Smooth muscle cell (in vitro differentiated cells): ENCODE results near the gene OTUD7B. TPM values are rescaled to one million over a fixed set of nuclear protein-coding genes. Genes with fewer than 3 reads are reported as not detected.

ENCODE experiments used
- DNase-seq: peaks from one replicate; lab custom pipeline; 2025; ENCODE audit not compliant: unreplicated experiment; lab: John Stamatoyannopoulos, UW
- H2AFZ ChIP-seq: fragments of 200-600 bp; sonication (generic); 2 replicates; pipeline ENCODE4 v1.6.0; 2016; ENCODE audit warnings: antibody characterized with exemption, low read depth, mild to moderate bottlenecking
- H3F3A ChIP-seq: fragments of 200-600 bp; sonication (generic); 2 replicates; pipeline ENCODE4 v1.6.0; 2017; ENCODE audit warnings: antibody characterized with exemption, low read depth
- H3K27ac ChIP-seq: fragments of 200-600 bp; sonication (generic); 2 replicates; pipeline ENCODE4 v1.5.1; 2016; ENCODE audit warnings: low read depth, mild to moderate bottlenecking
- H3K27me3 ChIP-seq: fragments of 200-600 bp; sonication (generic); 2 replicates; pipeline ENCODE4 v1.6.1; 2016; ENCODE audit warnings: low read depth, mild to moderate bottlenecking
- H3K36me3 ChIP-seq: fragments of 200-600 bp; sonication (generic); 2 replicates; pipeline ENCODE4 v1.5.1; 2016; ENCODE audit warnings: low read depth
- H3K4me1 ChIP-seq: fragments of 200-600 bp; sonication (generic); 2 replicates; pipeline ENCODE4 v1.5.1; 2016; ENCODE audit warnings: low read depth
- H3K4me2 ChIP-seq: fragments of 200-600 bp; sonication (generic); 2 replicates; pipeline ENCODE4 v1.6.0; 2016; ENCODE audit warnings: mild to moderate bottlenecking
- H3K4me3 ChIP-seq: fragments of 200-600 bp; sonication (generic); 2 replicates; pipeline ENCODE4 v1.5.1; 2016; ENCODE audit warnings: mild to moderate bottlenecking
- H3K79me2 ChIP-seq: fragments of 200-600 bp; sonication (generic); 2 replicates; pipeline ENCODE4 v1.6.0; 2016; ENCODE audit warnings: low read depth, mild to moderate bottlenecking
- H3K9ac ChIP-seq: fragments of 200-600 bp; sonication (generic); 2 replicates; pipeline ENCODE4 v1.6.0; 2016; ENCODE audit warnings: low read depth
- H3K9me3 ChIP-seq: fragments of 200-600 bp; sonication (generic); replicated peaks from 2 replicates; pipeline ENCODE4 v1.5.1; 2016; ENCODE audit warnings: low read depth
- H4K20me1 ChIP-seq: fragments of 200-600 bp; sonication (generic); 2 replicates; pipeline ENCODE4 v1.6.0; 2016; ENCODE audit warnings: low read depth
- CTCF ChIP-seq: fragments of 200-600 bp; sonication (generic); IDR thresholded peaks from 2 replicates; pipeline ENCODE4 v1.5.1; 2017; ENCODE audit warnings: borderline replicate concordance, mild to moderate bottlenecking, antibody characterized with exemption; ENCODE audit not compliant: insufficient read depth, poor library complexity, severe bottlenecking
- whole genome bisulfite sequencing: methylation state at CpG from one replicate; pipeline ENCODE4 v1.1.7; 2016; ENCODE audit warnings: low lambda C conversion rate; 5-methylcytosine and 5-hydroxymethylcytosine counted together
- polyA plus RNA-seq: library from polyadenylated mRNA; unstranded; fragments of >200 nt; fragmentation: Nextera tagmentation; extraction: Ambion mirVana; gene quantifications from 2 replicates; pipeline ENCODE4 v1.2.1, GENCODE V29; 2016
- total RNA-seq: library from RNA; depleted of rRNA; stranded (reverse); fragments of >200 nt; gene quantifications from 2 replicates; pipeline ENCODE4 v1.2.3, GENCODE V29; 2014

The OTUD7B gene
- total and polyA plus RNA-seq, 2 experiments from 2014 or later = 1.9 to 16.1 TPM

- Histone ChIP-seq H3K4me2 (no peak overlapping the region), H4K20me1 (peaks cover 64% of the 10 kb centered on the region), H3F3A (no peaks in the 10 kb centered on the region), H3K9me3 (no peaks in the 10 kb centered on the region), H2AFZ (no peak overlapping the region), H3K27ac (no peak overlapping the region), H3K4me3 (no peak overlapping the region), H3K27me3 (no peaks in the 10 kb centered on the region), H3K36me3 (peaks cover 4% of the 10 kb centered on the region), H3K4me1 (no peaks in the 10 kb centered on the region), H3K9ac (no peak overlapping the region), H3K79me2 (peaks cover 82% of the 10 kb centered on the region)
- TF ChIP-seq CTCF = no peak
- DNase-seq = no peak
- 91% methylated on average over 3 of the region's 3 CpGs for WGBS
Measured at GRCh38 chr1:149979972-149980540, 30.5 kb downstream of the OTUD7B start.

- Histone ChIP-seq H3K9ac (no peak overlapping the region), H4K20me1 (peaks cover 57% of the 10 kb centered on the region), H3K4me3 (no peak overlapping the region), H3K27ac (no peak overlapping the region), H3F3A (no peaks in the 10 kb centered on the region), H3K36me3 (peaks cover 6% of the 10 kb centered on the region), H3K4me1 (no peaks in the 10 kb centered on the region), H2AFZ (no peak overlapping the region), H3K9me3 (no peaks in the 10 kb centered on the region), H3K4me2 (no peak overlapping the region), H3K79me2 (peaks cover 75% of the 10 kb centered on the region), H3K27me3 (no peaks in the 10 kb centered on the region)
- DNase-seq = no peak
- no peak for TF ChIP-seq CTCF
- 90% methylated on average over 2 of the region's 2 CpGs for WGBS
Measured at GRCh38 chr1:149979245-149979971, 31.1 kb downstream of the OTUD7B start.

- H3K27me3 ChIP-seq = no peaks in the 10 kb centered on the region
- no peak for DNase-seq
- TF ChIP-seq CTCF = no peak
- H3K4me1 ChIP-seq = no peaks in the 10 kb centered on the region
- H3K79me2 ChIP-seq = peaks cover 70% of the 10 kb centered on the region
- H3K9ac ChIP-seq = no peak overlapping the region
- H3K4me3 ChIP-seq = no peak overlapping the region
- no peak overlapping the region for H2AFZ ChIP-seq
- H3K4me2 ChIP-seq = no peak overlapping the region
- no peak overlapping the region for H3K27ac ChIP-seq
- WGBS = 81% methylated on average over 1 of the region's 1 CpG
- H3K9me3 ChIP-seq = no peaks in the 10 kb centered on the region
- H3F3A ChIP-seq = no peaks in the 10 kb centered on the region
- peaks cover 6% of the 10 kb centered on the region for H3K36me3 ChIP-seq
- H4K20me1 ChIP-seq = peaks cover 51% of the 10 kb centered on the region
Measured at GRCh38 chr1:149978547-149979023, 31.9 kb downstream of the OTUD7B start.
